CD4-positive, CD25-positive, alpha-beta regulatory T cell (primary cell): ENCODE data around the gene FCGR3B. TPM values are rescaled to one million over a fixed set of nuclear protein-coding genes. Genes with fewer than 3 reads are reported as not detected.
"Not testable (repeated sequence)": the region's sequence is repeated elsewhere in the genome, so short reads cannot be mapped to it uniquely, and the experiment has no call there.

Experiments used
- ATAC-seq, 2 donors: fragments of 150-1000 bp; cut with Tn5 transposase; one replicate each; pipeline ENCODE4 v1.10.0; 2021; ENCODE audit warnings: low read depth in 2 of 2, moderate number of reproducible peaks in 2 of 2, moderate library complexity in 1 of 2
- DNase-seq, 3 donors: peaks; one replicate each; pipeline versions ENCODE4 v3.0.0 to v3.0.0-alpha.2; 2012 to 2022; ENCODE audit warnings: mixed read lengths in 1 of 3
- H3K27ac ChIP-seq: one replicate; pipeline ENCODE4 v1.7.0; 2013; ENCODE audit warnings: mild to moderate bottlenecking, low read length; ENCODE audit not compliant: insufficient read depth, poor library complexity, severe bottlenecking
- H3K27me3 ChIP-seq: one replicate; pipeline ENCODE4 v1.7.0; 2013; ENCODE audit warnings: low read length; ENCODE audit not compliant: control insufficient read depth, insufficient read depth
- H3K36me3 ChIP-seq: one replicate; pipeline ENCODE4 v1.7.0; 2013; ENCODE audit warnings: mild to moderate bottlenecking, low read length, moderate library complexity; ENCODE audit not compliant: control insufficient read depth, insufficient read depth
- H3K4me1 ChIP-seq: 2 replicates; pipeline ENCODE4 v1.7.0; 2013; ENCODE audit warnings: mild to moderate bottlenecking, low read length; ENCODE audit not compliant: insufficient read depth, control insufficient read depth, poor library complexity, severe bottlenecking
- H3K4me3 ChIP-seq: one replicate; pipeline ENCODE4 v1.7.0; 2013; ENCODE audit warnings: low read depth, mild to moderate bottlenecking, low read length, moderate library complexity
- H3K9me3 ChIP-seq, 2 experiments: 1 replicate in 1 of 2; 2 replicates in 1 of 2; pipeline ENCODE4 v1.7.0; 2013; ENCODE audit warnings: low read length in 2 of 2, mild to moderate bottlenecking in 1 of 2, moderate library complexity in 1 of 2; ENCODE audit not compliant: control insufficient read depth in 2 of 2
- H3K27ac Mint-ChIP-seq, 3 donors: one replicate each; pipeline ENCODE4 v1.8.0; 2020 to 2022; ENCODE audit warnings: mild to moderate bottlenecking in 3 of 3, mixed read lengths in 3 of 3, moderate library complexity in 2 of 3
- H3K27me3 Mint-ChIP-seq: one replicate; pipeline ENCODE4 v1.8.0; 2022; ENCODE audit warnings: mild to moderate bottlenecking, mixed read lengths
- H3K36me3 Mint-ChIP-seq: one replicate; pipeline ENCODE4 v1.8.0; 2020; ENCODE audit warnings: mixed read lengths
- H3K4me1 Mint-ChIP-seq, 4 donors: one replicate each; pipeline ENCODE4 v1.8.0; 2020 to 2022; ENCODE audit warnings: mixed read lengths in 4 of 4, mild to moderate bottlenecking in 1 of 4
- H3K4me3 Mint-ChIP-seq, 4 donors: one replicate each; pipeline ENCODE4 v1.8.0; 2020 to 2022; ENCODE audit warnings: mild to moderate bottlenecking in 4 of 4, mixed read lengths in 4 of 4, moderate library complexity in 3 of 4
- H3K9me3 Mint-ChIP-seq, 7 donors: one replicate each; pipeline ENCODE4 v1.8.0; 2020 to 2022; ENCODE audit warnings: mixed read lengths in 7 of 7, mild to moderate bottlenecking in 3 of 7, moderate library complexity in 2 of 7
- polyA plus RNA-seq, 4 donors: library from polyadenylated mRNA; unstranded; fragments of 300-500 nt; fragmentation: Illumina TruSeq; gene quantifications; one replicate each; pipeline ENCODE4 v1.2.3, GENCODE V29; 2021
- total RNA-seq: library from RNA; stranded (reverse); gene quantifications from one replicate; pipeline ENCODE4 v1.2.3, GENCODE V29; 2022

Gene FCGR3B
- total RNA-seq (not detected), polyA plus RNA-seq (not detected)

GRCh38 chr1:161631076-161631475 is at the start of gene FCGR3B:
FCGR3B (minus strand) TSS chr1:161631176; CDS start chr1:161631094, 82 bp downstream.
- H3K4me3 Mint-ChIP-seq = no peak within 1 kb of the TSS
- no peak within 1 kb of the TSS for H3K4me3 ChIP-seq
- no peak within 1 kb of the TSS for H3K27ac Mint-ChIP-seq
- no peaks in the 10 kb centered on the region for H3K9me3 Mint-ChIP-seq
- no peaks in the 10 kb centered on the region for H3K36me3 Mint-ChIP-seq
- no peaks in the 10 kb centered on the region for H3K27me3 ChIP-seq
- DNase-seq (no peak), ATAC-seq (no peak)
- H3K27me3 Mint-ChIP-seq = no peaks in the 10 kb centered on the region
- peaks cover 0 to 4% (median under 1%) of the 10 kb centered on the region in 4 donors for H3K4me1 Mint-ChIP-seq
- no peak within 1 kb of the TSS for H3K27ac ChIP-seq
- H3K9me3 ChIP-seq = no peaks in the 10 kb centered on the region
- H3K4me1 ChIP-seq = no peaks in the 10 kb centered on the region
- H3K36me3 ChIP-seq = no peaks in the 10 kb centered on the region

GRCh38 chr1:161678500-161678899 is 47.5 kb upstream of the FCGR3B start:
- Histone ChIP-seq H3K4me3 (no peak overlapping the region), H3K9me3 (no peaks in the 10 kb centered on the region), H3K27me3 (peaks cover 10% of the 10 kb centered on the region), H3K27ac (no peak overlapping the region), H3K36me3 (no peaks in the 10 kb centered on the region), H3K4me1 (no peaks in the 10 kb centered on the region)
- Mint-ChIP-seq H3K27me3 (peaks cover 31% of the 10 kb centered on the region), H3K4me1 (no peaks in the 10 kb centered on the region), H3K4me3 (no peak overlapping the region), H3K27ac (no peak overlapping the region), H3K36me3 (no peaks in the 10 kb centered on the region), H3K9me3 (no peaks in the 10 kb centered on the region)
- ATAC-seq = no peak
- DNase-seq = no peak

- ATAC-seq (no peak), DNase-seq (no peak)
- no peak overlapping the region for H3K27ac ChIP-seq
- no peak overlapping the region for H3K4me3 ChIP-seq
- H3K27me3 ChIP-seq = peaks cover 3% of the 10 kb centered on the region
- Mint-ChIP-seq H3K4me1 (no peaks in the 10 kb centered on the region), H3K27ac (no peak overlapping the region), H3K36me3 (no peaks in the 10 kb centered on the region), H3K27me3 (peaks cover 23% of the 10 kb centered on the region), H3K4me3 (no peak overlapping the region), H3K9me3 (no peaks in the 10 kb centered on the region)
- no peaks in the 10 kb centered on the region for H3K36me3 ChIP-seq
- H3K4me1 ChIP-seq = no peaks in the 10 kb centered on the region
- H3K9me3 ChIP-seq = no peaks in the 10 kb centered on the region
These were observed 46.1 kb upstream of the FCGR3B start for GRCh38 chr1:161676958-161677689.

GRCh38 chr1:161676441-161676840 is 45.5 kb upstream of the FCGR3B start:
- Mint-ChIP-seq H3K27ac (no peak overlapping the region), H3K4me1 (no peaks in the 10 kb centered on the region), H3K36me3 (no peaks in the 10 kb centered on the region), H3K27me3 (peaks cover 16% of the 10 kb centered on the region), H3K4me3 (no peak overlapping the region), H3K9me3 (no peaks in the 10 kb centered on the region)
- no peak overlapping the region for H3K27ac ChIP-seq
- peaks cover 3% of the 10 kb centered on the region for H3K27me3 ChIP-seq
- DNase-seq (no peak), ATAC-seq (no peak)
- H3K4me3 ChIP-seq = no peak overlapping the region
- H3K36me3 ChIP-seq = no peaks in the 10 kb centered on the region
- H3K9me3 ChIP-seq = no peaks in the 10 kb centered on the region
- no peaks in the 10 kb centered on the region for H3K4me1 ChIP-seq

- DNase-seq, H3K9me3 Mint-ChIP-seq, H3K27ac ChIP-seq, H3K9me3 ChIP-seq, H3K36me3 ChIP-seq, H3K27ac Mint-ChIP-seq, H3K4me3 ChIP-seq, H3K27me3 ChIP-seq, H3K4me1 Mint-ChIP-seq, H3K4me3 Mint-ChIP-seq, H3K4me1 ChIP-seq, ATAC-seq, H3K36me3 Mint-ChIP-seq: not testable (repeated sequence)
- peaks cover 15% of the 10 kb centered on the region for H3K27me3 Mint-ChIP-seq
These were observed 43.9 kb upstream of the FCGR3B start for GRCh38 chr1:161674908-161675307.

- not testable (repeated sequence) for H3K36me3 Mint-ChIP-seq, H3K27ac Mint-ChIP-seq, H3K4me1 ChIP-seq, H3K9me3 Mint-ChIP-seq, H3K4me1 Mint-ChIP-seq, H3K27ac ChIP-seq, H3K36me3 ChIP-seq, H3K4me3 Mint-ChIP-seq, H3K9me3 ChIP-seq, H3K4me3 ChIP-seq, DNase-seq, ATAC-seq, H3K27me3 ChIP-seq
- H3K27me3 Mint-ChIP-seq = peaks cover 15% of the 10 kb centered on the region
These were observed 43.5 kb upstream of the FCGR3B start for GRCh38 chr1:161674447-161674846.

GRCh38 chr1:161673437-161673836 is 42.5 kb upstream of the FCGR3B start:
- not testable (repeated sequence) for H3K4me1 ChIP-seq, H3K27ac ChIP-seq, H3K4me3 ChIP-seq, H3K4me1 Mint-ChIP-seq, DNase-seq, ATAC-seq, H3K4me3 Mint-ChIP-seq, H3K36me3 Mint-ChIP-seq, H3K36me3 ChIP-seq, H3K9me3 ChIP-seq, H3K27me3 ChIP-seq, H3K9me3 Mint-ChIP-seq
- Mint-ChIP-seq H3K27me3 (peaks cover 13% of the 10 kb centered on the region), H3K27ac (peak overlapping the region in 1 of 3 donors; percentile 32)
